Spleen (tissue), 11 donors: ENCODE results near the gene FAM3D. TPM values are rescaled to one million over a fixed set of nuclear protein-coding genes. Genes with fewer than 3 reads are reported as not detected.
A peak's percentile ranks its signal among the peaks of the same experiment; 100 is the strongest.

Experiments used
- DNase-seq: peaks from one replicate; pipeline ENCODE4 v3.0.0-alpha.2; 2020
- H3K27ac ChIP-seq, 8 donors: fragments of 200-600 bp; sonication (generic) in 7 of 8; 1 replicate in 4 of 8; 2 replicates in 4 of 8; pipeline versions ENCODE4 v1.5.0 to v1.8.0; 2016 to 2021; ENCODE audit warnings: inconsistent platforms in 4 of 8, mild to moderate bottlenecking in 4 of 8, moderate library complexity in 1 of 8
- H3K27me3 ChIP-seq, 7 donors: fragments of 200-600 bp; sonication (generic) in 6 of 7; replicated peaks in 1 of 7; 1 replicate in 4 of 7; 2 replicates in 3 of 7; pipeline versions ENCODE4 v1.5.0 to v1.8.0; 2016 to 2021; ENCODE audit warnings: inconsistent platforms in 3 of 7, mild to moderate bottlenecking in 1 of 7
- H3K36me3 ChIP-seq, 6 donors: fragments of 200-600 bp; sonication (generic) in 5 of 6; 1 replicate in 4 of 6; 2 replicates in 2 of 6; pipeline versions ENCODE4 v1.5.0 to v1.8.0; 2016 to 2021; ENCODE audit warnings: inconsistent platforms in 2 of 6
- H3K4me1 ChIP-seq, 6 donors: fragments of 200-600 bp; sonication (generic) in 5 of 6; 1 replicate in 3 of 6; 2 replicates in 3 of 6; pipeline versions ENCODE4 v1.5.0 to v1.8.0; 2016 to 2021; ENCODE audit warnings: inconsistent platforms in 3 of 6
- H3K4me3 ChIP-seq, 8 donors: fragments of 200-600 bp; sonication (generic) in 7 of 8; 1 replicate in 4 of 8; 2 replicates in 4 of 8; pipeline versions ENCODE4 v1.5.0 to v1.8.0; 2016 to 2021; ENCODE audit warnings: inconsistent platforms in 4 of 8, mild to moderate bottlenecking in 4 of 8, moderate library complexity in 2 of 8
- H3K9me3 ChIP-seq, 8 donors: fragments of 200-600 bp; sonication (generic) in 7 of 8; 1 replicate in 4 of 8; 2 replicates in 4 of 8; pipeline versions ENCODE4 v1.5.0 to v1.8.0; 2016 to 2021; ENCODE audit warnings: inconsistent platforms in 4 of 8
- POLR2A ChIP-seq, 3 donors: fragments of 450-650 bp; IDR thresholded peaks; one replicate each; pipeline ENCODE4 v1.5.1; 2017; ENCODE audit warnings: antibody characterized with exemption in 3 of 3, mild to moderate bottlenecking in 1 of 3
- POLR2AphosphoS5 ChIP-seq, 3 donors: sonication (generic); formaldehyde crosslinking; IDR thresholded peaks; one replicate each; pipeline ENCODE4 v1.5.1; 2017; ENCODE audit warnings: antibody characterized with exemption in 3 of 3
- WGBS, 5 donors: extraction: QIAGEN DNeasy Blood & Tissue Kit in 3 of 5; methylation state at CpG; one replicate each; pipeline versions ENCODE4 v1.1.5 to v1.1.7; 2013 to 2018; 5-methylcytosine and 5-hydroxymethylcytosine counted together
- intact Hi-C: fragments of 100-400 bp; cut with DNase I; formaldehyde crosslinking; loops from one replicate; pipeline ENCODE4 v1.15.0; 2023; ENCODE audit warnings: low total_unique reads
- polyA plus RNA-seq, 3 donors: library from polyadenylated mRNA; stranded (reverse); fragments of 200-250 nt; gene quantifications; one replicate each; pipeline ENCODE4 v1.2.1, GENCODE V29; 2013
- total RNA-seq, 7 donors: library from RNA; depleted of rRNA in 3 of 7; stranded (reverse); fragments of >200 nt in 3 of 7; fragmentation: NEBNext Ultra II Directional in 4 of 7; extraction: Animal tissue kit (Norgen Biotek cat#: 25700) in 4 of 7; gene quantifications; one replicate each; pipeline versions ENCODE4 v1.1.0 to v1.2.1, GENCODE V29; 2016 to 2021
- TF ChIP-seq, protein P1 (sequence below), 11 experiments: fragments of 200-600 bp in 7 of 11; fragments of 450-650 bp in 4 of 11; sonication (generic) in 4 of 11; IDR thresholded peaks in 8 of 11; conservative IDR thresholded peaks in 3 of 11; 1 replicate in 7 of 11; 2 replicates in 4 of 11; pipeline versions ENCODE4 v1.4.0 to v1.8.0; 2016 to 2021; ENCODE audit warnings: antibody characterized with exemption in 11 of 11, inconsistent platforms in 4 of 11, mild to moderate bottlenecking in 1 of 11
- donor health status: healthy with polysubstance abuse.
- donor health status: DM: no; HTN: no; CAD: no; lungs with moderate emphysema.
- donor health status: DM: no; HTN: no; CAD: no.
- donor health status: Bipolar disorder and iron deficiency.
- donor health status: healthy.
- donor health status: DM: no; HTN: no; CAD: no.
- donor health status: DM: yes; HTN: yes; CAD: no.

FAM3D gene
- total and polyA plus RNA-seq, 10 donors: 0.23 to 0.42 (median 0.32) TPM; not detected in 6

DNA sequence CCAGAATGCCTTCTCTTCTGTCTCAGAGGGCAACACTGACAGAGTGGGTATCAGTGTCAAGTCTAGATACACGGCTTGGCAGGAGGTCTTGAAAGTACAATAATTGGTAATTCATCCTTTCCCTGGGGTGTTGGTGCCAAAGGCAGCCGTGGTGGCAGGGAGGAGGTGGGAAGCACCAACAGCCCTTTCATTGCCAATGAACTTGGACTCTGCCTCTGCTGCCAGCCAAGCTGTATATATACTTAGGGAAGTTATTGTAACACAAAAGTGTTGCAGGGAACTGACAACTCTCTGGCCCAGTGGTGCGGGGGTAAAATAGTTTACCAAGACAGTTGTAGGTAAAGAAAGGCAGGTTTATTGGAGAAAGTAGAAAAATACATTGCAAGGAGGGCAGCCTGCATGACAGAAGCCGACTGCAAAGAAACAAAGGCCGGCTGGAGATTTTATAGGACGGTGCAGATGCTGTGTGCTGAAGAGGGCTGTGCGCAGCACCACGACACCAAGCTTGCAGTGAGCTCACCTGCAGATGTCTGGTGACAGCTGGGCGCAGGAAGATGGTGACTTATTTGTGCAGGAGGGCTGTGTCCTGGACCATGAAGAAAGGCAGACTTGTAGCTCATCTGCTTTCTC, 4.0 kb upstream of the FAM3D start:
- H3K4me1 ChIP-seq: peaks cover 0 to 3% (median 0%) of the 10 kb centered on the region in 6 donors
- no peak overlapping the region for H3K4me3 ChIP-seq
- peaks cover 0 to 1% (median 0%) of the 10 kb centered on the region in 8 donors for H3K9me3 ChIP-seq
- no peak overlapping the region for H3K27ac ChIP-seq
- TF ChIP-seq POLR2A (IDR thresholded peaks at IDR 0.05): no peak
- TF ChIP-seq, protein P1, sequence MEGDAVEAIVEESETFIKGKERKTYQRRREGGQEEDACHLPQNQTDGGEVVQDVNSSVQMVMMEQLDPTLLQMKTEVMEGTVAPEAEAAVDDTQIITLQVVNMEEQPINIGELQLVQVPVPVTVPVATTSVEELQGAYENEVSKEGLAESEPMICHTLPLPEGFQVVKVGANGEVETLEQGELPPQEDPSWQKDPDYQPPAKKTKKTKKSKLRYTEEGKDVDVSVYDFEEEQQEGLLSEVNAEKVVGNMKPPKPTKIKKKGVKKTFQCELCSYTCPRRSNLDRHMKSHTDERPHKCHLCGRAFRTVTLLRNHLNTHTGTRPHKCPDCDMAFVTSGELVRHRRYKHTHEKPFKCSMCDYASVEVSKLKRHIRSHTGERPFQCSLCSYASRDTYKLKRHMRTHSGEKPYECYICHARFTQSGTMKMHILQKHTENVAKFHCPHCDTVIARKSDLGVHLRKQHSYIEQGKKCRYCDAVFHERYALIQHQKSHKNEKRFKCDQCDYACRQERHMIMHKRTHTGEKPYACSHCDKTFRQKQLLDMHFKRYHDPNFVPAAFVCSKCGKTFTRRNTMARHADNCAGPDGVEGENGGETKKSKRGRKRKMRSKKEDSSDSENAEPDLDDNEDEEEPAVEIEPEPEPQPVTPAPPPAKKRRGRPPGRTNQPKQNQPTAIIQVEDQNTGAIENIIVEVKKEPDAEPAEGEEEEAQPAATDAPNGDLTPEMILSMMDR (IDR thresholded peaks at IDR 0.05 in 8 of 11, conservative IDR thresholded peaks at IDR 0.05 in 3 of 11): no peak
- no peak for TF ChIP-seq POLR2AphosphoS5 (IDR thresholded peaks at IDR 0.05)
- H3K36me3 ChIP-seq: no peaks in the 10 kb centered on the region
- intact Hi-C loops: no loop called here
- no peak for DNase-seq
- WGBS, 5 donors: 77 to 82% (median 81%) methylated on average over 9 of the region's 9 CpGs
- no peaks in the 10 kb centered on the region for H3K27me3 ChIP-seq

DNA sequence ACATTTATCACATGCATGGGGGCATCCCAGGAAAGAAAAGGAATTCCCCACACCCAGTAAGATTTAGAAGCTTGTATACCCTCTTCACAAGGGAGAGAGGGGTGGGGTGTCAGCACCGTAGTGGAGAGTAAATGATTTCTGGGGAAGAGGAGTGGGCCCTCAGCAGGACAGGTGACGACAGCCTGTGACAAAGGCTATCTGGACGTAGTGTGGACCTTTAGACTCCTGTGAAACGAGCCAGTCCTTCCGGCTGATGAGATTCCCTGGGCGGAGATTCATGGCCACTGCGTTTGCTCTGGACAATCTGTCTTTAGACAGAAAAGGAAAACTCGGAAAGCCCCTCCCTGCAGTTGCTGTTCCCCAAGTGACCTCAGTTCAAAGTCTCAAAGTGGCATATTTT, 1.7 kb upstream of the FAM3D start:
- no peak overlapping the region for H3K4me3 ChIP-seq
- TF ChIP-seq, protein P1 (IDR thresholded peaks at IDR 0.05 in 8 of 11, conservative IDR thresholded peaks at IDR 0.05 in 3 of 11): no peak
- TF ChIP-seq POLR2A (IDR thresholded peaks at IDR 0.05) (no peak), POLR2AphosphoS5 (IDR thresholded peaks at IDR 0.05) (no peak)
- no peaks in the 10 kb centered on the region for H3K27me3 ChIP-seq
- no peaks in the 10 kb centered on the region for H3K9me3 ChIP-seq
- no peaks in the 10 kb centered on the region for H3K36me3 ChIP-seq
- no peak overlapping the region for H3K27ac ChIP-seq
- peaks cover 0 to 3% (median 0%) of the 10 kb centered on the region in 6 donors for H3K4me1 ChIP-seq
- no peak for DNase-seq
- intact Hi-C loops: no loop called here
- WGBS, 5 donors: 80 to 89% (median 85%) methylated on average over 8 of the region's 8 CpGs

- Histone ChIP-seq H3K4me1 (peaks cover 0 to 3% (median 0%) of the 10 kb centered on the region in 6 donors), H3K4me3 (no peak overlapping the region), H3K27ac (no peak overlapping the region), H3K27me3 (no peaks in the 10 kb centered on the region), H3K9me3 (no peaks in the 10 kb centered on the region), H3K36me3 (no peaks in the 10 kb centered on the region)
- intact Hi-C loops: no loop called here
- WGBS, 5 donors: 71 to 79% (median 76%) methylated on average over 5 to 6 of the region's 6 CpGs
- DNase-seq: no peak
- TF ChIP-seq POLR2AphosphoS5 (IDR thresholded peaks at IDR 0.05) (no peak), POLR2A (IDR thresholded peaks at IDR 0.05) (no peak)
- TF ChIP-seq, protein P1 (IDR thresholded peaks at IDR 0.05 in 8 of 11, conservative IDR thresholded peaks at IDR 0.05 in 3 of 11): no peak
Measured at GRCh38 chr3:58667704-58668103, 1.1 kb upstream of the FAM3D start.

DNA sequence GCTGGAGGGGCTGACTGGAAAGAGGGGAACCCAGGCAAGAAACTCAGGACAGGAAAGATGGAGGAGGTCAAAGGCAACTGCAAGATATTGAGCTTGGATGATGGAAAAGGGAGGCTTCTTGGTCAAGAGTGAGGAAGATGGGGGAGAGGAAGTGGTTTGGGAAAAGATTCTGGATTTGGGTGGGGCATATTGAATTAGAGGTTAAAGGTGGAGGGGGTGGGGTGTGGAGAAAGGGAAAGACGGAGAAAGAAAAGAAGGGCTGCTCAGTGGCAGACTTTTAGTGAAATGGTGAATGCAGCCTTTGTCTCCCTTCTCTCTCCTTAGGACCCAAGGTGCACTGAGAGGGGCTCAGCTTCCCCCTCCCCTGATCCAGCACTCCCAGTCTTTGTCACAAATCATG, 655 bp upstream of the FAM3D start:
- intact Hi-C loops: no loop called here
- WGBS, 5 donors: 77 to 100% (median 92%) methylated on average over 1 of the region's 1 CpG
- peaks cover 0 to 3% (median 0%) of the 10 kb centered on the region in 6 donors for H3K4me1 ChIP-seq
- no peak for DNase-seq
- peak overlapping the region in 1 of 8 donors; percentile 2 for H3K27ac ChIP-seq
- H3K4me3 ChIP-seq: no peak overlapping the region
- no peaks in the 10 kb centered on the region for H3K9me3 ChIP-seq
- no peaks in the 10 kb centered on the region for H3K27me3 ChIP-seq
- no peaks in the 10 kb centered on the region for H3K36me3 ChIP-seq
- TF ChIP-seq POLR2AphosphoS5 (IDR thresholded peaks at IDR 0.05) (no peak), POLR2A (IDR thresholded peaks at IDR 0.05) (no peak)
- TF ChIP-seq, protein P1 (IDR thresholded peaks at IDR 0.05 in 8 of 11, conservative IDR thresholded peaks at IDR 0.05 in 3 of 11): no peak
